Esophagus squamous epithelium (tissue), 4 donors: ENCODE results near the gene MXI1.

Experiments used
- POLR2A ChIP-seq, 4 donors: fragments of 450-650 bp; IDR thresholded peaks; one replicate each; pipeline ENCODE4 v1.6.1; 2017; ENCODE audit warnings: antibody characterized with exemption in 4 of 4, mild to moderate bottlenecking in 4 of 4, moderate library complexity in 3 of 4
- TF ChIP-seq, protein P1 (sequence below), 6 experiments: fragments of 450-650 bp in 4 of 6; fragments of 200-600 bp in 2 of 6; sonication (generic) in 2 of 6; IDR thresholded peaks; one replicate each; pipeline ENCODE4 v1.5.1; 2016 to 2019; ENCODE audit warnings: antibody characterized with exemption in 6 of 6, mild to moderate bottlenecking in 4 of 6, moderate library complexity in 4 of 6

DNA sequence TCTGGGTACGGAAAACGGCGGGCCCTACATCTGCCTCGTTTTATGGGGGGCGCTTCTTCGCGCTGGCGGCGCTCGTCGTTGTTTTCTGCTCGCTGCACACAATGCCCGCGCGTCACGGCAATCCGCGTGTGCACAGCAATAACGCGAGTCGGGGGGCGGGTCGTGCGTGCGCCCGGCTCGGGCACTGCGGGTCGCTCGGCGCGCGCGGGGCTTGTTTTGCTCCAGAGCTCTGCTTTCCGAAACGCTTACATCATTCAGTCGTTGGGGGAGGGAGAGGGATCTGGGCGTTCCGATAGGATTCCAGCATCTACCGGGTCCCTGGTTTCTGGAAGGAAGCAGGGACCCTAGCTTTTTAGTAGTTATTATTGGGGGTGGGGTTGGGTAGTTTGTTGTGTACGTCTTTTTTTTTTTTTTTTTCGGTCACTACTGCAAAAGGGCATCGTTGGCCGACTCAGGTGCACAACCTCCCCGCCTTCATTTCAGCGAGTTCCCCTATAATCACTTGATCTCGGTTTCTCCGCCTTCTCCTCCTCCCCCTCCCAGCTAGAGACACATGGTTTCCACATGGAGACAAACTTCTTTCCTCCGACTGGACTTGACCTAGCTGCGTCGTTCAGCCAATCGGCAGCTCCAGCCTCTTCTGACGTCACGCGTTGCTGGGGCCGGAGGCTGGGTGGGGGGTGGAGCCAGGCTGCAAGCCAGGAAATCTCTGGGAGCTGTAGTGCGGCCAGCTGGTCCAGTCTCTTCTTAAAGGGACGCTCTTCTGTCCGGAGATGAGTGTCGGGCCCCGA lies 3.5 kb downstream of the MXI1 start:
- TF ChIP-seq, protein P1, sequence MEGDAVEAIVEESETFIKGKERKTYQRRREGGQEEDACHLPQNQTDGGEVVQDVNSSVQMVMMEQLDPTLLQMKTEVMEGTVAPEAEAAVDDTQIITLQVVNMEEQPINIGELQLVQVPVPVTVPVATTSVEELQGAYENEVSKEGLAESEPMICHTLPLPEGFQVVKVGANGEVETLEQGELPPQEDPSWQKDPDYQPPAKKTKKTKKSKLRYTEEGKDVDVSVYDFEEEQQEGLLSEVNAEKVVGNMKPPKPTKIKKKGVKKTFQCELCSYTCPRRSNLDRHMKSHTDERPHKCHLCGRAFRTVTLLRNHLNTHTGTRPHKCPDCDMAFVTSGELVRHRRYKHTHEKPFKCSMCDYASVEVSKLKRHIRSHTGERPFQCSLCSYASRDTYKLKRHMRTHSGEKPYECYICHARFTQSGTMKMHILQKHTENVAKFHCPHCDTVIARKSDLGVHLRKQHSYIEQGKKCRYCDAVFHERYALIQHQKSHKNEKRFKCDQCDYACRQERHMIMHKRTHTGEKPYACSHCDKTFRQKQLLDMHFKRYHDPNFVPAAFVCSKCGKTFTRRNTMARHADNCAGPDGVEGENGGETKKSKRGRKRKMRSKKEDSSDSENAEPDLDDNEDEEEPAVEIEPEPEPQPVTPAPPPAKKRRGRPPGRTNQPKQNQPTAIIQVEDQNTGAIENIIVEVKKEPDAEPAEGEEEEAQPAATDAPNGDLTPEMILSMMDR (IDR thresholded peaks at IDR 0.05) = peak in 2 of 6 experiments; percentile 4 to 6
- TF ChIP-seq POLR2A (IDR thresholded peaks at IDR 0.05) = peak in 3 of 4 donors; percentile 44 to 87 (median 83)
